ENCODE measurements around the gene NINJ2. TPM values are rescaled to one million over a fixed set of nuclear protein-coding genes. Genes with fewer than 3 reads are reported as not detected.

NINJ2 gene
- total RNA-seq, 1 experiment from 2014 or later = 0.24 TPM

GRCh38 chr12:640773-641172, 22.5 kb downstream of the NINJ2 start:
- Mint-ChIP-seq H3K4me1 (peaks cover 11% of the 10 kb centered on the region in 2 experiments), H3K4me3 (peak overlapping the region in 1 of 2 experiments; percentile 48; a peak in 1 of 5 replicates), H3K36me3 (ENCODE audit: insufficient read depth in 1 of 3, low read depth in 3 of 3) (no peaks in the 10 kb centered on the region), H3K27ac (no peak overlapping the region), H3K27me3 (ENCODE audit: low read depth) (peaks cover 2% of the 10 kb centered on the region; the same call in 1 of the 2 replicates), H3K9me3 (no peaks in the 10 kb centered on the region)
- DNase-seq = no peak
- no peak overlapping the region for H2BK20ac ChIP-seq (ENCODE audit: low read depth, low read length, poor library complexity, severe bottlenecking)
- no peak overlapping the region for H4K5ac ChIP-seq (ENCODE audit: insufficient read length, low read depth, low read length)
- H3K18ac ChIP-seq (ENCODE audit: insufficient read length, low read depth, low read length) = no peak overlapping the region
- H2BK15ac ChIP-seq (ENCODE audit: low read depth, low read length) = no peak overlapping the region
- peaks cover 6% of the 10 kb centered on the region for H3K23me2 ChIP-seq (ENCODE audit: insufficient read length, low read depth, low read length, poor library complexity, severe bottlenecking)
- no peak for TF ChIP-seq CTCF (conservative IDR thresholded peaks at IDR 0.05)
- no peaks in the 10 kb centered on the region for H3K9me3 ChIP-seq (ENCODE audit: control insufficient read depth, low read depth, low read length)
- H3K79me1 ChIP-seq (ENCODE audit: insufficient read depth, low read depth, low read length, poor library complexity, severe bottlenecking) = no peaks in the 10 kb centered on the region
- H4K20me1 ChIP-seq (ENCODE audit: control insufficient read depth, insufficient read depth, insufficient read length) = no peaks in the 10 kb centered on the region
- H3K23ac ChIP-seq (ENCODE audit: insufficient read length, low read depth, low read length) = no peak overlapping the region
- H4K91ac ChIP-seq (ENCODE audit: insufficient read length, low read depth, low read length) = no peak overlapping the region
- H2AFZ ChIP-seq (ENCODE audit: low read length) = no peak overlapping the region
- no peak overlapping the region for H2AK5ac ChIP-seq (ENCODE audit: insufficient read length, low read length)
- no peak overlapping the region for H3K4ac ChIP-seq (ENCODE audit: low read depth, low read length)
- H3K27me3 ChIP-seq (ENCODE audit: insufficient read depth, low read length) = no peaks in the 10 kb centered on the region
- H2BK5ac ChIP-seq (ENCODE audit: insufficient read length, low read length) = no peak overlapping the region
- H2BK12ac ChIP-seq (ENCODE audit: insufficient read length, low read depth, low read length) = no peak overlapping the region
- H4K8ac ChIP-seq (replicated peaks; ENCODE audit: insufficient read length, low read depth, low read length) = no peak overlapping the region
- no peak overlapping the region for H3K56ac ChIP-seq (ENCODE audit: insufficient read length, low read depth, low read length)
- no peak overlapping the region for H3K4me2 ChIP-seq (ENCODE audit: insufficient read depth, insufficient read length, low read length)
- no peak overlapping the region for H3K14ac ChIP-seq (ENCODE audit: insufficient read depth, low read length)
- no peak overlapping the region for H3K9ac ChIP-seq (ENCODE audit: extremely low read depth, insufficient read length, low read length)
- H3K27ac ChIP-seq (ENCODE audit: insufficient read length, low read depth, low read length) = no peak overlapping the region
- no peak overlapping the region for H2BK120ac ChIP-seq (ENCODE audit: low read depth, low read length, poor library complexity, severe bottlenecking)
- no peak overlapping the region for H3T11ph ChIP-seq (ENCODE audit: low read length)
- H3K79me2 ChIP-seq (ENCODE audit: insufficient read depth, low read length) = no peaks in the 10 kb centered on the region
- no CpG with 5 or more reads among the region's 3 CpGs for WGBS (ENCODE audit: extremely low coverage, insufficient read length, low lambda C conversion rate)
- no peaks in the 10 kb centered on the region; the same call in 1 of the 2 replicates for H3K4me1 ChIP-seq (ENCODE audit: insufficient read depth, low read length)

Measured in H9 (cell line).